ENCODE measurements around the gene RHBDF1.

Gene RHBDF1

GRCh38 chr16:92431-93339, 20.3 kb upstream of the RHBDF1 start:
- FAIRE-seq (no peak), DNase-seq (ENCODE audit: insufficient read length, low spot score) (no peak)
- no peak for TF ChIP-seq CTCF (IDR thresholded peaks at IDR 0.05; ENCODE audit: insufficient read depth, missing control alignments)

GRCh38 chr16:91484-91883, 19.1 kb upstream of the RHBDF1 start:
- DNase-seq (ENCODE audit: insufficient read length, low spot score), result no peak
- no peak for TF ChIP-seq CTCF (IDR thresholded peaks at IDR 0.05; ENCODE audit: insufficient read depth, missing control alignments)

GRCh38 chr16:89391-90302, 17.2 kb upstream of the RHBDF1 start:
- TF ChIP-seq CTCF (IDR thresholded peaks at IDR 0.05; ENCODE audit: insufficient read depth, missing control alignments), result no peak
- DNase-seq (ENCODE audit: insufficient read length, low spot score) (no peak), FAIRE-seq (no peak)

More at GRCh38 chr16:91484-91883, 19.1 kb upstream of the RHBDF1 start:
- no peak for FAIRE-seq

GRCh38 chr16:88613-89012, 16.2 kb upstream of the RHBDF1 start:
- DNase-seq (ENCODE audit: insufficient read length, low spot score) (no peak), FAIRE-seq (no peak)
- no peak for TF ChIP-seq CTCF (IDR thresholded peaks at IDR 0.05; ENCODE audit: insufficient read depth, missing control alignments)

GRCh38 chr16:86483-86952, 14.1 kb upstream of the RHBDF1 start:
- DNase-seq (ENCODE audit: insufficient read length, low spot score) (no peak), FAIRE-seq (no peak)
- TF ChIP-seq CTCF (IDR thresholded peaks at IDR 0.05; ENCODE audit: insufficient read depth, missing control alignments), result no peak

- FAIRE-seq (no peak), DNase-seq (ENCODE audit: insufficient read length, low spot score) (no peak)
- no peak for TF ChIP-seq CTCF (IDR thresholded peaks at IDR 0.05; ENCODE audit: insufficient read depth, missing control alignments)
These were observed 13.4 kb upstream of the RHBDF1 start for GRCh38 chr16:85865-86264.

Data from D721Med (cell line).